Measurements from ENCODE around the gene BCKDHA. TPM values are rescaled to one million over a fixed set of nuclear protein-coding genes. Genes with fewer than 3 reads are reported as not detected.

BCKDHA gene
- total and polyA plus RNA-seq, 9 of the 15 experiments (the other 6 are each of a cell fraction or from before 2014, with no cell fraction given) = 4.5 to 52.5 (median 14.1) TPM

GRCh38 chr19:41449079-41449864 is 51.7 kb downstream of the BCKDHA start (continued):
- TF ChIP-seq RAD21 (CRISPR knock-in tag; conservative IDR thresholded peaks at IDR 0.05 in 1 of 2, IDR thresholded peaks at IDR 0.05 in 1 of 2) (peak; percentile 86 to 97), HDAC8 (tag; IDR thresholded peaks at IDR 0.05) (no peak)

- in situ Hi-C loops (cut with MboI) = loop anchor here (5.0 kb wide), 1 partner anchor 122 kb away; no protein-coding TSS in a partner anchor
- CTCF ChIA-PET (ENCODE audit: low intra/inter-chr PET ratio) = interaction anchor here (0.8 to 2.6 kb wide), 7 partner anchors 88 to 245 kb away, joined by 4 to 14 read pairs (median 8); no protein-coding TSS in a partner anchor
- Histone ChIP-seq H3K27ac (ENCODE audit: extremely low read depth, low read depth, low read length) (no peak overlapping the region), H3K4me2 (ENCODE audit: insufficient read depth, low read length) (no peak overlapping the region), H3K79me2 (ENCODE audit: control insufficient read depth, insufficient read depth, low read length) (no peaks in the 10 kb centered on the region), H3K36me3 (ENCODE audit: control insufficient read depth, insufficient read depth, low read length) (no peaks in the 10 kb centered on the region), H4K20me1 (replicated peaks; ENCODE audit: control insufficient read depth, insufficient read depth, low read length) (no peaks in the 10 kb centered on the region), H2AFZ (ENCODE audit: low read depth, low read length) (no peak overlapping the region), H3K4me3 (no peak overlapping the region), H3K9me3 (replicated peaks; ENCODE audit: control insufficient read depth, insufficient read depth, low read depth, low read length) (peaks cover 4% of the 10 kb centered on the region), H3K27me3 (ENCODE audit: control insufficient read depth in 2 of 2, insufficient read depth in 2 of 2, low read length in 2 of 2) (peaks cover 4 to 15% of the 10 kb centered on the region in 2 experiments; a peak in 4 of 5 replicates), H3K9me1 (ENCODE audit: control insufficient read depth, insufficient read depth, low read length) (no peaks in the 10 kb centered on the region), H3K9ac (ENCODE audit: insufficient read depth in 1 of 2, low read depth in 2 of 2, low read length in 2 of 2) (no peak overlapping the region), H3K4me1 (replicated peaks in 1 of 2; ENCODE audit: control insufficient read depth in 2 of 2, insufficient read depth in 2 of 2, low read length in 2 of 2) (peaks cover 0 to 4% of the 10 kb centered on the region in 2 experiments; a peak in 1 of 5 replicates)
- ATAC-seq (no peak), FAIRE-seq (no peak), DNase-seq (ENCODE audit: extremely low read depth in 1 of 4, low spot score in 3 of 4) (peak in 1 of 4 experiments; percentile 8)
- no TSS peak for BruUV-seq (replicated peaks)
- POLR2A ChIA-PET = no interaction called here
- 13% methylated on average over 3 of the region's 3 CpGs for WGBS (ENCODE audit: insufficient coverage, low coverage, missing lambda C conversion rate)
- intact Hi-C loops (cut with micrococcal nuclease) = loop anchor here (1.0 to 10.0 kb wide), 3 partner anchors 88 to 245 kb away; no protein-coding TSS in a partner anchor
- TF ChIP-seq ZNF551 (CRISPR knock-in tag; IDR thresholded peaks at IDR 0.05) (no peak), PHF21A (IDR thresholded peaks at IDR 0.05; ENCODE audit: borderline replicate concordance, low read depth) (no peak), POLR2AphosphoS2 (IDR thresholded peaks at IDR 0.05; ENCODE audit: low read length) (no peak), SMC3 (conservative IDR thresholded peaks at IDR 0.05; ENCODE audit: insufficient read depth, low read depth, low read length) (no peak), NFYB (IDR thresholded peaks at IDR 0.05; ENCODE audit: extremely low read depth, insufficient read length) (no peak)
Measured at GRCh38 chr19:41449865-41450178, 52.2 kb downstream of the BCKDHA start.

Data from K562 (cell line).